Frontal cortex (tissue), 4 donors: ENCODE measurements around the gene KRT82. TPM values are rescaled to one million over a fixed set of nuclear protein-coding genes. Genes with fewer than 3 reads are reported as not detected.

Source experiments
- DNase-seq, 2 donors: peaks; one replicate each; pipeline ENCODE4 v3.0.0; 2012; ENCODE audit warnings: low spot score in 2 of 2
- FAIRE-seq: peaks from 2 replicates; lab custom pipeline; 2012; peaks lifted over from hg19 to GRCh38; lab: Jason Lieb, UNC
- total RNA-seq: library from RNA; depleted of rRNA; stranded (reverse); fragments of >200 nt; gene quantifications from one replicate; pipeline ENCODE4 v1.2.3, GENCODE V29; 2014
- donor health status: control.
- donor health status: control.
- donor health status: control.

Gene KRT82
- total RNA-seq, 1 donor from 2014 or later = not detected

DNA sequence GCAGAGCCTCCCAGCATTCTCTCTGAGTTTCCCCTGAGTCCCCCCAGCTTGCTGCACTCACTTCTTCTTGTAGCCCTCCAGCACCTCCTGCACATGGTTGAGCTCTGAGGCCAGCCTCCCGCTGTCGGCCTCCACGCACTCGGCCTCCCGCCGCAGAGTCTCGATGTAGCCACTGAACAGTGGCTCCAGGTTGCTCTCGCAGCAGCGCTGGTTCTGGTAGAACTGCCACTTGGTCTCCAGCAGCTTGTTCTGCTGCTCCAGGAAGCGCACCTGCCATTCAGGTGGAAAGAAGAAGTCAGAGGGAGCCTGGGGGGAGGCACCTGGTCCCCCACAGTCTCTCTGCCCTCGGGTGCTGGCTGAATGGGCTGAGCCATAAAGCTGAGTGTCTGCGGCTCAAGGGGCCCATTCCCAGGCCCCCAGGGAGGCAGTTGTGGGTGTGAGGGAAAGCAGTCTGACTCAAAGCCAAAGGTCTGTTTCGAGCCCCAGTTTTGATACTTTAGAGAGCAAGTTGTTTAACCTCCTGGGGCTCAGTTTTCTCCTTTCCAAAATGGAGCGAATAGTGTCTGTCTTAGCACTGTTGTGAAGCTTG lies 41.1 kb downstream of the KRT82 start:
- no peak for FAIRE-seq
- no peak for DNase-seq

DNA sequence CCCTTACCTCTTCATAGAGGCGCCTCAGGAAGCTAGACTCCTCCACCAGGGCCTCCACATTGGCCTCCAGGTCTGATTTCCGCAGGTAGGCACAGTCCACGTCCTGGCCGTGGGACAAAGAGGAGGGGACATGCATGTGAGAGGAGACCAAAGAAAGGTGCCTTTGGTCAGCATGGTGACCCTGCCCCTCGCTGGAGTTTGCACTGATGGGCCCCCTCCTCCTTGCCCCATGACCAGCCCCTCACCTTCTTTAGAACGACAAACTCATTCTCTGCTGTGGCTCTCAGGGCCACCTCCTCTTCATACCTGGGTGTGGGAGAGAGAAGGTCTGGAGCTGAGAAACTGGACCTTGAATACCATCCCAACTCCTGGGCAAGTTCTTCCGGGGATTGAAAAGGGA lies 42.1 kb downstream of the KRT82 start:
- no peak for FAIRE-seq
- no peak for DNase-seq

DNA sequence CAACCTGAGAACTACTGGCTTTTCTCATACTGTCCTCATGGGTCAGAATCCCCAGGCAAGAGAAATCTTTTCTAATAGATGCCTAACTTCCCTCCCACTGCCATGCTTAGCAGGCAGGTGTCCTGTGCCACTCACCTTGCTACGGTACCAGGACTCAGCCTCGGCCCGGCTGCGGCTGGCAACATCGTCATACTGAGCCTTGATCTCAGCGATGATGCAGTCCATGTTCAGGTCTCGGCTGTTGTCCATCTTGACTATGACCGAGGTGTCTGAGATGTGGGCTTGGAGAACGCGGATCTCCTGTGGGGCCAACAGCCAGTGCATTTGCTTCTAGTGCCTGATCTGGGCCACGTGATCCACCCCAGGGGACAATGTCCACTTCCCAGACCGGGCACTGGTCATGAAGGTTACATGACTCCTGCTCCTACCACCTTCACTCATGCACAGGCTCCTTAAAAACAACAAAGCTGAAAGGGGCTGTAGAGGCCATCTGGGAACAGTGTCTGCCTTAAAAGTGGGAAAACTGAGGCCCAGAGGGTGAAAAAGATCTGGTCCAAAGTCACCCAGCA lies 42.9 kb downstream of the KRT82 start:
- FAIRE-seq (no peak), DNase-seq (no peak)

DNA sequence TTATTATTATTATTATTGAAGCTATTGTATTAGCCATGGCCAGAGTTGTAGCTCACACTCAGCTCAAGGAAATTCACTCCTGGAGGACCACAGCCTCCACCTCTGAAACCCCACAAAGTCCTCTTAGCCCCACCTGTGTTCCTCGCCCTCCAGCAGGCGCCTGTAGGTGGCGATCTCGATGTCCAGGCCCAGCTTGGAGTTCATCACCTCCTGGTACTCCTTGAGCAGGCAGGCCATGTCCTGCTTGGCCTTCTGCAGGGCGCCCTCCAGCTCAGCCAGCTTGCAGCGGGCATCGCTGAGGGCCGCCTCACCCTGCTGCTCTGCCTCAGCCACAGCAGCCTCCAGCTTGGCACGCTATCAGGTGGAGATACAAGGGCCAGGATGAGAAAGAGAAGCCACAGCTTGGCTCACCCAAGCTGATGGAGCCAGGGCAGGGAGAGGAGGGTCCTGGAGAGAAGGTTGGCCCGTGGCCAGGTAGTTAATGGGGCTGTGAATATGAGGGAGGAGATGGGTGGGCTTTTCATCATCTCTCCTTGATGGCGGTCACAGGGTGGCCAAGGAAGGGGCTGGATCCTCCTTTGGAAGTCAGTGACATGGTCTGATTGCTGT lies 43.9 kb downstream of the KRT82 start:
- DNase-seq (no peak), FAIRE-seq (no peak)

DNA sequence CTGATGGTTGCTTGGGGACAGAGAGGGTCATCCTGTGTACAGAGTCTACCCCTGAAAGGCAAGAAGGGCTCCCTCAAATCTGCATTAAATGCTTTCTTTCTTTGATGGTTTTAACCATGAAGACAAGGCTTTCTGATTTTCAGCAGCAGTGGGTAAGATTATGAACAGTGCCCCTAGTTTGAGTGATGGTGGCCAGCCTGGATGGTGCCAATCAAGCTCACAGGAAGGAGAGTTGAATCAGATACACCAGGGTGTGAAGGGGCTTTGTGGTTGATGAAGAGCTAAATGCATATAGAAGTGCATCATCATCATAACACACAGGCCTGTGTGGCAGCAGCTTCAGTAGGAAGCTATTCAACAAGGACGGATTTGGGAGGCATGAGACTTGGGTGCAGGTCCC lies 44.6 kb downstream of the KRT82 start:
- DNase-seq (no peak), FAIRE-seq (no peak)

DNA sequence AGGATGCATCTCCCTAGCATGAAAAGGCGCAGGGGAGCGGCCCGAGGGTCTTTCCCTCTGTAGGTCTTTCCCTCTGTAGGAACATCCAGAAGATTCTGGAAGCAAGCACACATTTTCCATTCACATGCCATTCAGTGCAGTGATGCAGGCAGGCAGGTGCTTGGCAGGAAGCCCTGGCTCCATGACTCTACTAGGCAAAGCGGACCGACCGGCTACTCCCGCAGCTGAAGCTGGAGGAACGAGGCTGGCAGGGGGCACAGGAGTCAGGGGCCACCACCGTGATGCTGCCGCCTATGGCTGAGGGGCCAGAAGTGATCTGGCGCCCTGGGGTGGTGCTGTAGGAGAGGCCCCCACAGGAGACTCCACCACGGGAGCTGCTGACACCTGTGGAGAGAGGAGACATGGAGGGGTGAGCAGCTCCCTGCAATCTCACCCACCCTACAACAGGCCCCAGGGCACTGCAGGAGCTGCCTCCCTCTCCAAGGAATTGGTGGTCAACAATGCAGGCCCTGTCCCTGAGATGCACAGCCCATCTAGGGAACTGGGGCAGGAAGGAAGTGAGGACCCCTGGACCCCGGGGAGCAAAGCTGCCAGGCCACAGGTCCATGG lies 45.4 kb downstream of the KRT82 start:
- no peak for FAIRE-seq
- DNase-seq = no peak

DNA sequence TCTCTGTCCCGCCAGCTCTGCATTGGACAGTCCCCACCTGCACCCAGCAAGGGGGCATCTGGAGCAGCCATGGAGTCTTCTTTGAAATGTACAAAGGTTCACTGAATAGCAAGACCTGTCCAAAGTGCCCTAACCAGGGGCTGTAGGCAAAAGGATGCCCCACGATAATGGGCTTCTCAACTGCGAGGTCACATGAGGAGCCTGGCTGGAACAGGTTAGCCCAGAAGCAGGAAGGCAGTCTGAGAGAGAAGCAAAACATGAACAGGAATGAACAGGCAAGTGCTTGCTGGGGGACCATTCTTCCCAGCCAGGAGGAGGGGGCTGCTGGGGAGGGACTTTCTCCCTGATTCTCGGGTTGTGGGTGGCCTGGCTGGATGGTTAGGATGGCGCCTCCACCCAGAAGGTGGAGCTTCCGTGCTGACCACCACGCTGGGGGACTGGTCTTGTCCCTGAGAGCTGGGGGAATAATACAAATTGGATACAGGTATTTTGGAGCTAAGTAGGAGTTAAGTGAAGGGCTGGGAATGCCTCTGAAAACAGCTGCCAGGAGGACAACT lies 46.0 kb downstream of the KRT82 start:
- no peak for FAIRE-seq
- no peak for DNase-seq

DNA sequence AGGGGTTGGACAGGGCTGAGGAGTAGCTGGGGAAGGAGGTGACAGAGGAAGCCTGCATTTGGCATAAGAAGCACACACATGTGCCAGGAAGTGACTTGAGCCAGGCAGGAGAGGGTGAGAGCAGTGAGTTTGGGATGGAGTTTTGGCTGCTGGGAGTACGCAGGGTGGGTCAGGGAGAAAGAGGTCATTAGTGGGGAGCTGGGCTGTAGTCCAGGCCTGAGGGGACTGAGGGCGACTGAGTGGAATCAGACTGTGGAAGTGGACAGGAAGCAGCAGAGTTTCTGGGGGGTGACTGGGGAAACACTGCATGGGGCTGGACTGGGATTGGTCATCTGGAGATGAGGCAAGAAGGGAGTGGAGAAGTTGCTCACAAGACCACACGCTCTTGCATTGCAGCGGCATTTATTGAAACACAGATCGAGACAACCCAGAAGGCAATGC lies 46.5 kb downstream of the KRT82 start:
- FAIRE-seq (no peak), DNase-seq (no peak)

DNA sequence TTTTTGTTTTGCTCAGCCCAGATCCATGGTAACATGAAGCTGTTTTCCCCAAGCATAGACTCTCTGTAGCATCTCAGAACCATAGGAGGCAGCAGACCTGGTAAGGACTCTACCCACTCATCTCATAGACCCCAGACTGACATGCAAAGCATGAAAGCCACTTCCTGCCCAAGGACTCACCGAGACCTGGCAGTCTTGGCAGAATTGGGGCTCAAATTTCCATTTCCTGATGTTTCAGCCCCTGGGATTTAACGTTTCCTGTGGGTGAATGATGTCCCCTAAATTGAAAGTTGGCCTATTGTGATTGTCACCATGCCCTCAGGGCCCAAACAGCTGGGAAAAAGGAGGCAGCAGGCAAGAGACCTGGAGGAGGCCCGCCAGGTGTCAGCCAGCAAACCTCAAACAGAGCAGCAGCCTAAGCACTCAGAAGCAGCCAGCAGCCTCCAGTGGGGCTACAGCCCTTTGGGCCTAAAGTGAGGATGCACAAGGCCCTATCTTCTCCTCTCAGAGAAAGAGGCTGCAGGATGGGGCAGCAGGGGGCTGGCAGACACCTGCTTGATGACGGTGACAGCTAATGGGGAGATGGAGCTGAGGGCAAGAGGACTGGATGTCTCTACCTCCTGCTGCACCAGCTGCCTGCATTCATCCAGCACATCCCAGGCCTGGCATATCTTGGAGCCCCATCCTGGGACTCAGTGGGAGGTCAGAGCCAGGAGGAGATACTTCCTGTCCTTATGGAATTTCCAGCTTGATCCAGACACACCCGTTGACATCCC lies 47.4 kb downstream of the KRT82 start:
- no peak for DNase-seq
- FAIRE-seq = no peak

DNA sequence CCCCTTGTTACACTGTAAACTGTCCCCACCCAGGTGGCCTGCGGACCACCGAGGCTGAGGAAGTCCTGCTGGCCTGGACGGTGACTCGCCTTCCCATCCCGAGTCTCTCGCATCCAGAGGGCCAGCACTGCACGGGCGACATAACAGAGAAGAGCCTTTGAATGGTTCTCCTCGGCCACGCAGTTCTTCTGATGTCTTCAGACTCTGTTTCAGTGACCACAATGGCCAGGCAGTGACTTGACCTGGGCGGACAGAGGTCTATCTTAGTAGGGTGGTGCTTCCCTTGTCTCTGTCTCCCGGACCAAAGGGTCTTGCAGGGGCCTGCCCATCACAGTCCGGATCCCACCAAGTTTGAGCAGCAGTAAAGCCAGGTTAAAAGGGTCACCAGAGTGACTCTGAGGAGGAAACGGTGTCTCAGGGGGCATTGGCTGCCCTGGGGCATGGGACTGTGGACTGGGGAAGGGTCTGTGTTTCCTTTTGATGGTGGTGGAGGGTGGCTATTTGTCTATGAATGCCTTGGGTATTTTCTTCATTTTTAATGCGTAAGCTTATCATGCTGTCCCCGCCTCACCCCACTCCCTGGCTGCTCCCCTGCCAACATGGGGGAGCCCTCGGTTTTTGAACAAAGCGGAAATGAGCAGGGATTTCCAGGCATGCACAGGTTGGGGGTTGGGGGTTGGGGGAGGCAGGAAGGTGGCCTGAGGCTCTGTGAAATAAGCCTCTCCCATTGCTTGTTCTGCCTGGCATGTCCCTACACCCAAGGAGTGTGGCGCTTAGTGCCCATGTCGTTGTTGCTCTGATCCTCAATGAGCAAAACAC lies 49.2 kb downstream of the KRT82 start:
- no peak for FAIRE-seq
- no peak for DNase-seq

DNA sequence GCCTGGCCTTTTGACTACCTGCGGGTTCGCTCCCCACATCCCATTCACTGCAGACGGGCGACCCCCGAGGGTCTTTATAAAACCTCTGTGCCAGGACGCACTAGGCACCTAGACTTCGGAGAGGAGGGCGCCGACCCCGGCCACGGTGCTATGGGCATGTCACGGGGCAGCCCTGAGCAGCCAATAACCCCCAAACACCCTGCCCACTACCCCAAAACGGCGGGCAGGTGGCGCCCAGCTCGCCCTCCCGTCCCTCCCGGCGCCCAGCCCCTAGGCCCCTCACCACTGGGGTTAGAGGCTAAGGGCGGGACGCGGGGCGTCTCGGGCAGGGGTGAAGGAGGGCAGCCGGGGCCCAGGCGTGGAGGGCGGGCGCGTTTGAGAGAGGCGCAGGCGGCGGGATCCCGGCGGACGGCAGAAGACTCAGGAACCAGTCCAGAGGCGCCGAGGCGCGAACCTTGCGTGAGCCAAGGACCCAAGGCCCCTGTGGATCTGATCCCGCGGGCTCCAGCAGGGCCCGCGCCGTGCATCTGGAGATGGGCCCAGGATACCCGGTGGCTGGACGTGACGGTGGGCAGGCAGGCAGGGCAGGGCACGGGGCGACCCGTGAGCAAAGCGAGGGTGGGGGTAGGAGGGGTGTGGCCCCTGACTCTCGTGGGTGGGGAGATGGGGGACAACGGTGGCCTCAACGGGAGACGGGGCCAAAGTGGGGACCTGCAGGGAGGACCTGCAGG lies 49.9 kb downstream of the KRT82 start:
- DNase-seq (no peak), FAIRE-seq (no peak)

DNA sequence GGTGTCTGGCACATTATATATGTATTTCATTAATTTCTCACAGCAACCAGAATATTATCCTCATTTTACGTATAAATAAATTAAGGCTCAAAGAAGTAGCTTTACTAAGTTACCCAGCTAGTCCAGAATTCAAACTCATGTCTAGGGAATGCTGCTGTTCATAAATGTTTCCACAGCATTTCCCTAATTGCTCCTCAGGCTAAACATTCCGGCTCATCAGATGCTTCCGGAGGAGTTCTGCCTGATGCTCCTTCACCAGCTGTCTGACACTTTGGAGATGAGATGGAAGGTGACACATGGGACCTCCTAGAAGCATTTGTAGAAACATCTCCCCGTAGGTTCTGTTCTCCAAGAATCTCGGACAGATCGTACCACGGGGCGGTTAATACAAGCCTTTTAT lies 51.0 kb downstream of the KRT82 start:
- no peak for FAIRE-seq
- DNase-seq = no peak

DNA sequence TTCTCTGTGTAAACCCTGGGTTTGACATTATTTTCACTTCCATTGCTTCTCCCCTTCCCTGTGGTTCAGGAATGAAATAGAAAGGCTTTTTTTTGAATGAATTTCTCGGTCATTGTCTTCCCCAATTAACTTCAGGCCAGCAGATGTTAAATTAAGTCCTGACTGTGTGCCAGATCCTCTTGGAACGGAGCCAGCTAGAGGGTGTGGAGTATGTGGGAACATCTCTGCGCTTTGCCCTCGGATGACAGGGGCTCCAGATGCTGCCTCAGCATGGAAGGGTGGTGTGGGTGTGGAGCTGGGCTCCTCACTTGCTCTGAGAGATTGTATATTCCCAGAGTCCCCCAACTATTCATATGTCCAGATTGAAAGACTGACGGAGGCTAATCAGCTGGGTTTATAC lies 51.9 kb downstream of the KRT82 start:
- FAIRE-seq (no peak), DNase-seq (no peak)

DNA sequence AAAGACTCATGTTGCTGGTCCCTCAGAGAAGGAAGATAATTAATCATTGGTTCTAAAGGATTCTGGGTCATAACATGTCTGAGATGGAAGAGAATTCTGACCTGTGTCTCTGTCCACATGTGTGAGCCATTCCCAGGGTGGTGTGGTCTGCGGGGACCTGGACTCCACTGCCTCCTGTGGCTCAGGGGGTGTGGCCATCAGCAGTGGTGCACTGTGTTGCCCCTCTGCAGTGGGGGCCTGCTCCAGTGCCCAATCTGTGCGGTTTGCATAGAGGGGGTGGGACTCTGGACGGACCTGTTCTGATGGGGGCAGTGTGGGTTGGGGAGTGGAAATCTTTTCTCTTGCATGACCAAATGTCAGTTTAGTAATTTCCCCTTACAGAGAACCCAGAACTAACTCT lies 52.4 kb downstream of the KRT82 start:
- DNase-seq (no peak), FAIRE-seq (no peak)

DNA sequence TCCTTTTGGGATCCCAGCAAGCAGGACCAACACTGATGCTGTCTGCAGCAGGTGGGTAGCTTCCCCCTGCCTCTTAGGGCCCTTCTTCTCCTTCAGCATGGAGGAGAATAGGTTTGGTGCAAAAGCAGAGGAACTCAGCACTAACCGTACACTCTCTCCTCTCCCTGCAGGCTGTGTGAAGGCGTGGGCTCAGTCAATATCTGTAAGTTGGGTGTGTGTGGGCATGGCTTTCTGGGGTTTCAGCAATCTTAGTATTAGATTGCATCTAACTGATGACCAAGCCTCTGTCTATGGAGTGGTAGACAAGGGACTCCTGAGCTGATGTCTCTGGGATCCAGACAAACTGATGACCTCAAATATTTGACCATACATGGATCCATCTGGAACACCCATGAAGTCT lies 53.2 kb downstream of the KRT82 start:
- FAIRE-seq (no peak), DNase-seq (no peak)

DNA sequence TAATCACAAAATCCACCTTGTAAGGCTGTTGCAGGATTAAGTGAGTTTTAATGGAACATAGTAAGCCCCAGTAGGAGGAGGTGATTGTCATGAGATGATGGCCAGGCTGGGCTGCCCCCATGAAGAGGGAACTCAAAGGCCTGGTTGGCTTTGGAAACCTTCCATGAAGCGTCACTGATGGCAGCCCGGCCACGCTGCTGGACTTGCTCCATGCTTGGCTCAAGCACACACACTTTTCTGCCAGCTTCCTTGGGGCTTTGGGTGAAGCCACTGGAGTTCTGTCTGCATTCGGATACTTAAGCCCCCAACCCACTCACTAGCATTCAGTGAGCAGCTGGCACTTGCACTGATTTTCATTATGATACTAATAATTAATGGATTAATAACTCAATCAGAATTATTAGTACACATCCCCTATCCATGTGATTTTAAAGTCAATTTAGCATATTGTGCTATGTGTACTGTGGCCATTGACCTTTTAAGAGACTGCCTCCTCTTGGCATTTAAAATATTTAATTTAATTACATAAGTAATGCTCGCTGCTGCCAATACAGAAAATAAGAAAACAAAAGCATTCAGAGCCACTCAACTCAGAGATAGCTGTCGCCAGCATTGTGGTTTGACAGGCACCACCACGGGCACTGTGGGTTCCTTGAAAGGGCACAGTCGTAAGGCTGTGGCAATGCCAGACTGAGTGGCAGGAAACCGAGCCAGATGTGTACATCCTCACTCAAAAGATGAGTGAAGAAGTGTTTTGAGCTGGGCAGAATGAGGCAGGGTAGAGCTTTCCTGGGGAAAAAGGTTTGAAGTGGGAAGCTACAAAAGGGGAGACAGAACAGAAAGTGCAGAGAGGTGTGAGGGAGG lies 54.7 kb downstream of the KRT82 start:
- no peak for FAIRE-seq
- DNase-seq = no peak

DNA sequence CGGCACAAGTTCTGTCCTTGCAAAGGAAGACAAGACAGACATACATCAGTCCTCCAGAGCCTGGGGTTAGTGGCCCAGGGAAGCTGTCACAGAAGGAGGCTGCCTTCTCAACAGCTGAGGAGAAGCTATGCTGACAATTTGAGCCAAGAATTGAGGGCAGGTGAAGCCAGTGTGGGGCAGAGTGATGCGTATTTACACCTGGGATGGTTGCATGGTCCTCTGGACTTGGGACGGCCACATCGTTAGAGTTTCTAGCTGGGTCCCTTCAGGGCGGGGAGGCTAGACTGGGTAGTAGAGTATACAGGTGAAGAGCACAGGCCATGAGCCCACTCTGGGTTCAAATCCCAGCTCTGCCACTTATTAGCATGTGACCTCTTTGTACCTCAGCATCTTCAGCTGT lies 55.3 kb downstream of the KRT82 start:
- no peak for FAIRE-seq
- DNase-seq = no peak

DNA sequence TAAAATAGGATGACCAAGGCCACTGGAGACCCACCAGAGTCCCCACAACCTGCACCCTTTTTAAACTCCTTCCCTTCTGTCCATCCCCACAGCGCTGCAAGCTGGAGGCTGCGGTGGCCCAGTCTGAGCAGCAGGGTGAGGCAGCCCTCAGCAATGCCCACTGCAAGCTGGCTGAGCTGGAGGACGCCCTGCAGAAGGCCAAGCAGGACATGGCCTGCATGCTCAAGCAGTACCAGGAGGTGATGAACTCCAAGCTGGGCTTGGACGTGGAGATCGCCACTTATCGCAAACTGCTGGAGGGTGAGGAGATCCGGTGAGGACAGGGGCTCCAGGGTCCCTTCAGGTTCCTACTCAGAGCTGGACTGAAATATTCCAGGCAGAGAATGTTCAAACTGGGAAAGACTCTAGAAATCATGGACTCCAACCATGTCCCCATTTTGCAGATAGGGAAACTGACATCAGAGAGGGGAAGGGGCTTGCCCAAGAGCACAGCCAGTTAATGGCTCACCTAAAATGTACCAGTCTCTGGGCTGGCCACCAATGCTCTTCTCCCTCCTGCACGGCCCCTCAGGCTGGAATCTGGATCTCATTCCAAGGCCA lies 56.0 kb downstream of the KRT82 start:
- DNase-seq (no peak), FAIRE-seq (no peak)
